CD4-positive, alpha-beta T cell treated with Interleukin-10 for 1 hour (primary cell): ENCODE measurements around the gene PLEKHA4.
"Not testable (repeated sequence)": the region's sequence is repeated elsewhere in the genome, so short reads cannot be mapped to it uniquely, and the experiment has no call there.

Experiments used
- DNase-seq: peaks from one replicate; pipeline ENCODE4 v3.0.0-alpha.2; 2020

PLEKHA4 gene

GRCh38 chr19:48887861-48888612, 19.6 kb upstream of the PLEKHA4 start:
- no peak for DNase-seq

- DNase-seq, result peak; percentile 44
These were observed 15.3 kb upstream of the PLEKHA4 start for GRCh38 chr19:48883726-48884125.

- peak; percentile 62 for DNase-seq
These were observed 13.6 kb upstream of the PLEKHA4 start for GRCh38 chr19:48881741-48882657.

- peak; percentile 33 for DNase-seq
These were observed 11.3 kb upstream of the PLEKHA4 start for GRCh38 chr19:48879696-48880095.

GRCh38 chr19:48879025-48879637, 10.7 kb upstream of the PLEKHA4 start:
- peak; percentile 24 for DNase-seq

- peak; percentile 59 for DNase-seq
These were observed 10.0 kb upstream of the PLEKHA4 start for GRCh38 chr19:48878196-48879024.

GRCh38 chr19:48877855-48878195, 9.4 kb upstream of the PLEKHA4 start:
- peak; percentile 41 for DNase-seq

- peak; percentile 55 for DNase-seq
These were observed 7.9 kb upstream of the PLEKHA4 start for GRCh38 chr19:48876043-48876981.

GRCh38 chr19:48874303-48875135, 6.1 kb upstream of the PLEKHA4 start:
- DNase-seq, result peak; percentile 39

- peak; percentile 35 for DNase-seq
These were observed 5.3 kb upstream of the PLEKHA4 start for GRCh38 chr19:48873476-48874302.

- peak; percentile 88 for DNase-seq
These were observed 4.6 kb upstream of the PLEKHA4 start for GRCh38 chr19:48872884-48873475.

GRCh38 chr19:48872182-48872883, 3.9 kb upstream of the PLEKHA4 start, which contains the start of gene PPP1R15A:
Gene PPP1R15A (plus strand): TSS chr19:48872421. CDS start chr19:48873234, 813 bp downstream.
- DNase-seq, result peak; percentile 100

GRCh38 chr19:48871471-48872181, 3.2 kb upstream of the PLEKHA4 start:
- DNase-seq, result not testable (repeated sequence)

GRCh38 chr19:48870048-48870447, 1.6 kb upstream of the PLEKHA4 start:
- no peak for DNase-seq

- DNase-seq, result no peak
These were observed 687 bp downstream of the PLEKHA4 start for GRCh38 chr19:48867746-48868113.

GRCh38 chr19:48867123-48867745, 1.2 kb downstream of the PLEKHA4 start:
- DNase-seq, result no peak

- no peak for DNase-seq
These were observed 1.7 kb downstream of the PLEKHA4 start for GRCh38 chr19:48866692-48867091.
